ENCODE data around the gene FETUB.
"Not testable (repeated sequence)": the region's sequence is repeated elsewhere in the genome, so short reads cannot be mapped to it uniquely, and the experiment has no call there.

The FETUB gene

DNA sequence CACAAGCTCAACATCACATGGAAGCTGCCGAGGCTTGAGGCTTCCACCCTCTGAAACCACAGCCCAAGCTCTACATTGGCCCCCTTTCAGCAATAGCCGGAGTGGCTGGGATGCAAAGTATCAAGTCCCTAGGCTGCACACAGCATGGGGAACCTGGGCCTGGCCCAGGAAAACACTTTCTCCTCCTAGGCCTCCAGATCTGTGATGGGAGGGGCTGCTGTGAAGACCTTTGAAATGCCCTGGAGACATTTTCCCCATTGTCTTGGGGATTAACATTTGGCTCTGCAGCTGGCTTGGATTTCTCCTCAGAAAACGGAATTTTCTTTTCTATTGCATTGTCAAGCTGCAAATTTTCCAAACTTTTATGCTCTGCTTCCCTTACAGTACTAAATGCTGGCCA, 43.8 kb downstream of the FETUB start:
- DNase-seq = no peak

DNA sequence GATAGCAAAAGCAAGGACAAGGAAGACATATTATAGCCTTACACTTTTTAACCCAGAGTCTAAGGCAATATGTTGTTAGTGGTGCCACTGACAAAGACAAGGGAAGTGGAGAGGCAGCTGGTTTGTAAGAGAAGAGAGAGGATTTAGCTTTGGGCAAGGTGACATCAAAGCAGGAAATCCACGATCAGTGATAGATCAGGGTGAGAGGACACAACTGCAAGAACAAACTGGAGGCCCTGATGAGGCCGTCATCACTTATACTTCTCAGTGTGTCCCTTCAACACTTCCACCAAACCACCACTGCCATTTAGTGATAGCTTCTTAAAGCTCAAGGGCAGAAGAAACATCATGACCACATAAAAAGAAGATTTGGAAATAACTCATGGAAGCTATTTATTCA, 46.3 kb downstream of the FETUB start:
- not testable (repeated sequence) for DNase-seq

DNA sequence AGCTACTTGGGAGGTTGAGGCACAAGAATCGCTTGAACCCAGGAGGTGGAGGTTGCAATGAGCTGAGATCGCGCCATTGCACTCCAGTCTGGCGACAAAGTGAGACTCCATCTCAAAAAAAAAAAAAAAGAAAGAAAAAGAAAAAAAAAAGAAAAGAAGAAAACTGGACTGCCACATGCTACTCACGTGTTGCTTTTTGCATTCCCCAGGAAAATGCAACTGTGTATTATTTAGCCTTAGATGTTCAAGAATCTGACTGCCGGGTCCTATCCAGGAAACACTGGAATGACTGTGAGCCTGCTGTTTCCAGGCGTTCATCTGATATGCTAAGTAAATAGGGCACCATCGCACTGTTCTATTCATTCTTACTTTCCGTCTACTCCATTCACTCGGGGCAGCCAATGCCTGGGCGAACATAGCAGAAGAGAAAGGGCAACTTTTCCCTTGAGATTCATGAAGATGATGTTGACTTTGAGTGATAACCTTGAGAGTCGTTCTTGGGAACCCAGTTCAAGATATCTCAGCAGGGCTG, 47.0 kb downstream of the FETUB start:
- DNase-seq = no peak

DNA sequence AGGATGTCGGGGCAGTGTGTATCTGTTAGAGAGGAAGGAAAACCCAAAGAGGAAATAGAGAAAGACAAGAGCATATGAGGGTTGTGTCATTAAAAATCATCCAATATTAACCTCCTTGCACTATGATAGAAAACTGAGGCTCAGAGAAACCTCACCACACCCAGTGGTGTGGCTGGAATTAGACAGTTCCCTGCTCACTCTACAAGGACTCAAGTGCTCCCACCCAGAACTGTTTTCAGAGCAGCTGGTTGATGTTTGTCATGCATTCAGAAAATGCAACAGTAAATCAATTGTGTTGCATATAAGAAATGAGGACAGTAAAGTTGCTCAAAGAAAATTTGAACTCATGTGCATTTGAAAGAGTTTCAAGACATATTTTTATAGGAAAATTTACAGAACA, 50.1 kb downstream of the FETUB start:
- DNase-seq = not testable (repeated sequence)

DNA sequence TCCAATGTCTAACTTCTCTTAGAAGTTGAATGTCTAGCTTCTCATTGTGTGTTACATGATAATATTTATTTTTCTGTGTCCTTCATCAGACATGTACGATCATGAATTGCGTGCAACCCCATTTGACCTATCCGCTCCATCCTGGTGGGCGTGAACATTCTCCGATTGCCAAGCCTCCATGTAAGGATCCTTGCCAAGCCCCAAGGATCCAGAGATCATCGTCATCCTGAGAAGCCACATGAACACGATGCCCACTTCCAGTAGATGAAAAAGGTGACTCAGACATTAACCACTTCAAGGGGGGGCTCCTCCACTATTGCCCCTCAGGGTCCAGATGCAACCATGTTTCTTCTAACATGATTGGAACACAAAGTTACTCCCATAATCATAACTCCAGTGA, 51.5 kb downstream of the FETUB start:
- DNase-seq = no peak

DNA sequence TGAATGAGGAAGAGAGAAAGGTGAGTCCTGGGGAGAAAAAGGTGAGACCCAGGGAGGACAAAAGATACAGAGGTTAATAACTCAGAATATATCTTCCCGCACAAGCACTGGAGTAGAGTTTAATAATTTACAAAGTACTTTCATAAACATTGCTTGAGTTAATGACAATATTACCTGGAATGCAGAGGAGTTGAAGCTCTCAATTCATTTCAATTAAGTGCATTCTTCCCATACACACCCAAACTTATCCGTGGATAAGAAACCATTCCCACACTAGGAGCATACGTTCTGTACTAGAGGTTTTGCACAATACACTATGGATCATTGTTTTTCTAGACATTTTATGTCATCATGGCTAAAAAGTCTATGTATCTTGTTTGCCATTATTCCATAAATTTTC, 53.6 kb downstream of the FETUB start:
- no peak for DNase-seq

DNA sequence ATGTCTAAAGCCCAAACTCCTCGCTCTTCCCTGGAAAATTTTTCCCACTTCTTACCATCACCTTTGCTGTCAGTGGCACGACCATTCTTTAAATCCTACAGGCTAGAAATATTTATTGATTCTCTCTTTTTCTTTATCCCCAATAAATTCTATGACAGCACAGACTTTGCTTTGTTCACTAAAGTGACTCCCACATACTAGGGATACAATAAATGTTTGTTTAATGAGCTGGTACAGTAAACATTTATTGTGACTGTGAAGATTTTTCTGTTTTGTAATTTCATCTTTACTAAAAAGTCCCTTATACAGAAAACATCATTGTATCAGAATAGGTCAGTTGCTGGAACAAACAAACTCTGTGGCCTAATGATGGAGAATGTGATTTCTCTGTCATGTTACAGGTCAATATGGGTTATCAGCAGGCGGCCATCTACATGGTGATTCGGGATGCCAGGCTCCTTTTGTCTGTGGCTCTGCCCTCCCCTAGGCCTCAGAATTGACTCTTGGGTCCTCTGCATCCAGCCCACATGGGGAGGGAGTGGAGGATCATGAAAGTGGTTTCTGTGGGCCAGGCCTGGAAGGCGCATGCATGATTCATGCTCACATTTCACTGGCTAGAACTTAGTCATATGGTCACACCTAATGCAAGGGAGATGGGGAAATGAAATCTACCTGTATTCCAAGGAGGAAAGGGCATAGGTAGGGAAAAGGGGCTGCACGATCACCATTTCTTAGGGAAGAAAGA, 54.3 kb downstream of the FETUB start:
- DNase-seq = no peak

DNA sequence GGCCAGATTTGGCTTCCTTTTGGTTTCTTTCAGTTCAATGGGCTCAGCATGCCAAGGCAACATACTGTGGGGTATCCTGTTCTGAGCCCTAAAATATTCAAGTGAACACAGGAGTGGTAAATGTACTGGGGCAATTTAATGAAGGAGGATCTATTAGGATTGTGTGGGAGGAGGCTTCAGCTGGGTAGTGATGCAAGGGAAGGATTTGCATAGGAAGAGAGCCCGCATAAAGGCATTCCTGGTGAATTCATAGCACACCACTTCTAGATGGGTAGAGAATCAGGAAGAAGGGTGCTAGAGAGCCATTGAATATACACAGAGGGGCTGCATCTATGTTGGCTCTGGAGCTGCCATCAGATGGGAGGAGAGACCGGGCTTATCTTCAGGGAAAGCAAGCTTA, 56.3 kb downstream of the FETUB start:
- no peak for DNase-seq

DNA sequence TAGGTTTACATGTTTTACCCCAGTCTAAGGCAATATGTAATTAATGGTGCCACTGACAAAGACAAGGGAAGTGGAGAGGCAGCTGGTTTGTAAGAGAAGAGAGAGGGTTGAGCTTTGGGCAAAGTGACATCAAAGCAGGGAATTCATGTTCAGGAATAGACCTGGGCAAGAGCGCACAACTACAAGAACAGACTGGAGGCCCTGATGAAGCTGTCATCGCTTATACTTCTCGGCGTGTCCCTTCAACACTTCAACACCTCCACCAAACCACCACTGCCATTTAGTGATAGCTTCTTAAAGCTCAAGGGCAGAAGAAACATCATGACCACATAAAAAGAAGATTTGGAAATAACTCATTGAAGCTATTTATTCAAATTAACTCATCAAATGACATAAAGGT, 57.3 kb downstream of the FETUB start:
- no peak for DNase-seq

DNA sequence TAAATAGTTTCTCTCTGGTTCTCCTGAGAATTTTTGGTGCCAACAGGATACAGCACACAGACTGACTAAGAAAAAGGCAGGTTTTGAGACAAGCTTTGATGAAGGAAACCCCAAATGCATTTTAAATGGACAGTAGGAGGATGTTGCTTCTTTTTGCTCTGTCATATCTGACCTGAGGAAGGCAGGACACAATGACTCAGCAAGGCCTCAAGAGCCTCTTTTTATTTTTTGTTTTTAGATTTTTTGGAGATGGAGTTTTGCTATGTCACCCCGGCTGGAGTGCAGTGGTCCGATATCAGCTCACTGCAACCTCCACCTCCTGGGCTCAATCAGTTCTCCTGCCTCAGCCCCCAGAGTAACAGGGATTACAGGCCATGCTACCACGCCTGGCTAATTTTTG, 60.1 kb downstream of the FETUB start:
- no peak for DNase-seq

DNA sequence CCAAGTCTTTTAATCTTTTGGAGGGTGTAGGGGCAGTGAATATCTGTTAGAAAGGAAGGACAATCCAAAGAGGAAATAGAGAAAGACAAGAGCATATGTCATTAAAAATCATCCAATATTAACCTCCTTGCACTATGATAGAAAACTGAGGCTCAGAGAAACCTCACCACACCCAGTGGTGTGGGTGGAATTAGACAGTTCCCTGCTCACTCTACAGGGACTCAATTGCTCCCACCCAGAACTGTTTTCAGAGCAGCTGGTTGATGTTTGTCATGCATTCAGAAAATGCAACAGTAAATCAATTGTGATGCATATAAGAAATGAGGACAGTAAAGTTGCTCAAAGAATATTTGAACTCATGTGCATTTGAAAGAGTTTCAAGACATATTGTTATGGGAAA, 62.3 kb downstream of the FETUB start:
- not testable (repeated sequence) for DNase-seq

Measured in NCI-H526 treated with DMSO at 0.1 percent for 48 hours (cell line).